OCI-LY3 (cell line): ENCODE data around the gene EXOSC9.

Experiments
- CTCF ChIP-seq: fragments of 200-600, 300-600 bp; sonication (generic); IDR thresholded peaks from 2 replicates; pipeline ENCODE4 v1.5.1; 2014; ENCODE audit warnings: antibody characterized with exemption, low read length, low read depth
- EZH2phosphoT487 ChIP-seq: fragments of 200-600 bp; shearing (Covaris generic); IDR thresholded peaks from 2 replicates; pipeline ENCODE4 v1.6.1; 2018; ENCODE audit warnings: antibody characterized with exemption, mixed run types, low read depth

GRCh38 chr4:121801715-121802075, 572 bp downstream of the EXOSC9 start:
- no peak for TF ChIP-seq CTCF
- TF ChIP-seq EZH2phosphoT487: no peak
